GM12878 (cell line): ENCODE results near the gene PRIM1. TPM values are rescaled to one million over a fixed set of nuclear protein-coding genes. Genes with fewer than 3 reads are reported as not detected.

Experiments
- GABPA ChIP-seq: IDR thresholded peaks from 2 replicates; pipeline ENCODE4 v1.6.1; 2014; ENCODE audit warnings: antibody characterized with exemption, low read depth, mild to moderate bottlenecking, inconsistent platforms
- PAX8 ChIP-seq: fragments of 450-650 bp; IDR thresholded peaks from 2 replicates; pipeline ENCODE4 v1.6.1; 2017; ENCODE audit warnings: mild to moderate bottlenecking, moderate library complexity
- POLR2AphosphoS2 ChIP-seq: IDR thresholded peaks from 2 replicates; pipeline ENCODE4 v1.6.1; 2011; ENCODE audit warnings: low read depth, mild to moderate bottlenecking, low read length, improper control_type of control experiment, moderate library complexity
- POLR2AphosphoS5 ChIP-seq: IDR thresholded peaks from 2 replicates; pipeline ENCODE4 v1.6.1; 2011; ENCODE audit warnings: mild to moderate bottlenecking, low read length, inconsistent platforms
- RUNX3 ChIP-seq: IDR thresholded peaks from 2 replicates; pipeline ENCODE4 v1.6.1; 2012; ENCODE audit warnings: low read length, inconsistent platforms
- SUPT20H ChIP-seq: IDR thresholded peaks from 2 replicates; pipeline ENCODE4 v1.6.1; 2011; ENCODE audit warnings: low read depth, mild to moderate bottlenecking, low read length, moderate library complexity, borderline replicate concordance; ENCODE audit not compliant: control insufficient read depth
- ZBTB11 ChIP-seq: fragments of 450-650 bp; formaldehyde crosslinking; IDR thresholded peaks from 2 replicates; pipeline ENCODE4 v1.5.0; 2022; ENCODE audit warnings: mild to moderate bottlenecking, missing genetic modification characterization
- ZBTB40 ChIP-seq: fragments of 450-650 bp; IDR thresholded peaks from 2 replicates; pipeline ENCODE4 v1.6.1; 2016; ENCODE audit warnings: mild to moderate bottlenecking, moderate library complexity, borderline replicate concordance
- polyA plus RNA-seq, 11 experiments: library from polyadenylated mRNA; depleted of rRNA in 4 of 11; unstranded in 6 of 11; stranded (reverse) in 5 of 11; fragments of >200 nt; fragmentation: Nextera tagmentation in 4 of 11; fragmentation: Illumina TruSeq in 1 of 11; extraction: Ambion mirVana in 4 of 11; extraction: Trizol in 1 of 11; gene quantifications; 1 replicate in 1 of 11; 2 replicates in 10 of 11; pipeline versions ENCODE4 v1.2.1 to v1.2.3, GENCODE V29; 2011 to 2016; ENCODE audit warnings: inconsistent platforms in 2 of 11, missing spikeins in 2 of 11, low read depth in 1 of 11
- total RNA-seq, 4 experiments: library from RNA; depleted of rRNA in 3 of 4; stranded (reverse); fragments of >200 nt in 3 of 4; fragmentation: Illumina TruSeq in 1 of 4; extraction: Trizol in 1 of 4; gene quantifications; 2 replicates each; pipeline versions ENCODE4 v1.2.1 to v1.2.3, GENCODE V29; 2013 to 2021

PRIM1 gene
- total and polyA plus RNA-seq, 10 of the 15 experiments (the other 5 are each of a cell fraction or from before 2014, with no cell fraction given) = 27.1 to 70.6 (median 55.7) TPM

- TF ChIP-seq ZBTB40 = no peak
- TF ChIP-seq GABPA = no peak
- no peak for TF ChIP-seq PAX8
- TF ChIP-seq RUNX3 = no peak
- no peak for TF ChIP-seq POLR2AphosphoS2
- TF ChIP-seq SUPT20H = no peak
- TF ChIP-seq POLR2AphosphoS5 = no peak
- no peak for TF ChIP-seq ZBTB11 (CRISPR knock-in tag)
These were observed 33.8 kb upstream of the PRIM1 start (continued) for GRCh38 chr12:56785874-56786273.
